Progenitor cell of endocrine pancreas (in vitro differentiated cells): ENCODE data around the gene CHRNB1. TPM values are rescaled to one million over a fixed set of nuclear protein-coding genes. Genes with fewer than 3 reads are reported as not detected.
A peak's percentile ranks its signal among the peaks of the same experiment; 100 is the strongest.

Source experiments
- DNase-seq: peaks from one replicate; pipeline ENCODE4 v3.0.0; 2021; ENCODE audit warnings: low spot score; ENCODE audit not compliant: unreplicated experiment
- H3K27ac Mint-ChIP-seq: 2 replicates; pipeline ENCODE4 v1.8.0; 2021; ENCODE audit warnings: mild to moderate bottlenecking, moderate library complexity, mixed read lengths
- H3K27me3 Mint-ChIP-seq: 2 replicates; pipeline ENCODE4 v1.8.0; 2021; ENCODE audit warnings: mixed read lengths
- H3K36me3 Mint-ChIP-seq: 2 replicates; pipeline ENCODE4 v1.8.0; 2022; ENCODE audit warnings: mixed read lengths; ENCODE audit not compliant: insufficient read depth
- H3K4me1 Mint-ChIP-seq: 2 replicates; pipeline ENCODE4 v1.8.0; 2021; ENCODE audit warnings: low read depth, mixed read lengths
- H3K4me3 Mint-ChIP-seq: 2 replicates; pipeline ENCODE4 v1.8.0; 2021; ENCODE audit warnings: low read depth, mild to moderate bottlenecking, moderate library complexity, mixed read lengths
- H3K9me3 Mint-ChIP-seq: 2 replicates; pipeline ENCODE4 v1.8.0; 2021; ENCODE audit warnings: low read depth, mixed read lengths
- total RNA-seq: library from RNA; stranded (reverse); gene quantifications from 2 replicates; pipeline ENCODE4 v1.2.1, GENCODE V29; 2021
- TF ChIP-seq, protein P1 (sequence below): fragments of 200-600 bp; sonication (generic); IDR thresholded peaks from one replicate; pipeline ENCODE4 v1.5.0; 2021; ENCODE audit warnings: antibody characterized with exemption, mild to moderate bottlenecking; ENCODE audit not compliant: unreplicated experiment

CHRNB1 gene
- total RNA-seq, 1 donor from 2014 or later, result 17.2 TPM

DNA sequence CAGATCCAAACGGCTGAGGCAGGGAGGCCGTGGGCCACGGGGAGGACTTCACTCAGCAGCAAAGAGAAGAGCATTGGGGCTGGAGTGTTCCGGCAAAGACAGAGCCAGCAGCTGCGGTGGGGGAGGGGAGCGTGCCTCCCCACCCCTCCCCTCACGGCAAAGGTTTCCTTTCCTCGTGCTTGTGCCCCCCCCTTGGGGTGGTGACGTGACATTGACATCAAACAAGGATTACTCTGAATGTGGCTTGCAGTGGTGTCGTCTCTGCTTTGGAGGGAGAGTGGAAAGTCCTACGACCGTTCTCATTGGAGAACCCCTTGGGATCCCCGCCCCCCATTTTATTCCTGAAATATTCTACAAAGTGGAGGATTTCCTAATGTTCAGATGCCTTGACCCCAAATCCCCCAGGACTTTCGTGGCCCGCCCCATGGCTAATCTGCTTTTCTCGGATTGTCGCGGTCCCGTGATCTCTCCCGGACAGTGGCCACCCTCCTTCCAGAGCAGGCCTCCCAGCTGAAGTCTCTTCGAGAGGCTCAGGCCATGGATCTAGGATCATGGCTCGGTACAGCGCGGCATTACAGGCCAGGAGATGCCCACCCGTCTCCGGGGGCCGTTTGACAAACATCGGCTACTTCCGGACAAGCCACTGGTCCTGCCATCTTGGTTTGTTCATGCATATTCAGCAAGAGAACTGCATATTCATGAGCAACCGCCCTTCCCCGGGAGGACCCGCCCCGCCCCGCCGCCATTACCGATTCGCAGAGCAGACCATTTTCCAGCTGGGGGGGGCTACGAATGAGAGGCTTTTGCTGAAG is 38.6 kb downstream of the CHRNB1 start:
- peak overlapping the region; percentile 100 for H3K27ac Mint-ChIP-seq
- H3K9me3 Mint-ChIP-seq, result no peaks in the 10 kb centered on the region
- H3K4me1 Mint-ChIP-seq, result peaks cover 53% of the 10 kb centered on the region
- peak overlapping the region; percentile 97 for H3K4me3 Mint-ChIP-seq
- peak; percentile 81 for DNase-seq
- TF ChIP-seq, protein P1, sequence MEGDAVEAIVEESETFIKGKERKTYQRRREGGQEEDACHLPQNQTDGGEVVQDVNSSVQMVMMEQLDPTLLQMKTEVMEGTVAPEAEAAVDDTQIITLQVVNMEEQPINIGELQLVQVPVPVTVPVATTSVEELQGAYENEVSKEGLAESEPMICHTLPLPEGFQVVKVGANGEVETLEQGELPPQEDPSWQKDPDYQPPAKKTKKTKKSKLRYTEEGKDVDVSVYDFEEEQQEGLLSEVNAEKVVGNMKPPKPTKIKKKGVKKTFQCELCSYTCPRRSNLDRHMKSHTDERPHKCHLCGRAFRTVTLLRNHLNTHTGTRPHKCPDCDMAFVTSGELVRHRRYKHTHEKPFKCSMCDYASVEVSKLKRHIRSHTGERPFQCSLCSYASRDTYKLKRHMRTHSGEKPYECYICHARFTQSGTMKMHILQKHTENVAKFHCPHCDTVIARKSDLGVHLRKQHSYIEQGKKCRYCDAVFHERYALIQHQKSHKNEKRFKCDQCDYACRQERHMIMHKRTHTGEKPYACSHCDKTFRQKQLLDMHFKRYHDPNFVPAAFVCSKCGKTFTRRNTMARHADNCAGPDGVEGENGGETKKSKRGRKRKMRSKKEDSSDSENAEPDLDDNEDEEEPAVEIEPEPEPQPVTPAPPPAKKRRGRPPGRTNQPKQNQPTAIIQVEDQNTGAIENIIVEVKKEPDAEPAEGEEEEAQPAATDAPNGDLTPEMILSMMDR, result no peak
- H3K36me3 Mint-ChIP-seq, result no peaks in the 10 kb centered on the region
- H3K27me3 Mint-ChIP-seq, result no peaks in the 10 kb centered on the region

GRCh38 chr17:7484067-7484918 is 39.4 kb downstream of the CHRNB1 start, which contains the start of gene POLR2A:
Gene POLR2A, plus strand, starts transcription at chr17:7484366.
- no peaks in the 10 kb centered on the region for H3K9me3 Mint-ChIP-seq
- DNase-seq, result peak; percentile 96
- no peaks in the 10 kb centered on the region for H3K27me3 Mint-ChIP-seq
- H3K36me3 Mint-ChIP-seq, result peaks cover 3% of the 10 kb centered on the region
- H3K4me3 Mint-ChIP-seq, result peak within 1 kb of the TSS; percentile 97
- TF ChIP-seq, protein P1, result no peak
- H3K4me1 Mint-ChIP-seq, result peaks cover 56% of the 10 kb centered on the region
- peak within 1 kb of the TSS; percentile 100 for H3K27ac Mint-ChIP-seq

DNA sequence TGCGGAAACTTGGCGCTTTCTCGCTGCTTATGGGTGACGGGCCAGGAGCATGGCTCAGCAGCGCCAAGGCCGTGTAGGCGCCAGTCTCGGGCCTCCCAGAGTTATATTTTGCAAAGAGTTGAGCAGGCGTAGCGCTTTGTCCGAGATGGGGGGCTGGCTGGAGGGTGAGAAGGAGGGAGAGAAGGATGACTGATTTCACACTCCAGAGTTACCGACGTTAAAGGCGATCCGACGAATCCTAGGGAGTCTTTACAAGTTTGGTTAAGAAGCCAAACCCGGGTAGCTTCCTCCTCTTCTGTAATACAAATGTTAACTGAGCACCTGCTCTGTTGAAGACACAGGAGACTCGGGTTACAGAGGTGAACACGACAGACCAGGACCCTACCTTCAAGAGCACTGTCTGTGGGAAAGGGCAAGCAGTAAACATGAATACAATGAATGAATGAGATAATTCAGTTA is 40.1 kb downstream of the CHRNB1 start:
- Mint-ChIP-seq H3K27me3 (no peaks in the 10 kb centered on the region), H3K4me1 (peaks cover 55% of the 10 kb centered on the region), H3K9me3 (no peaks in the 10 kb centered on the region), H3K36me3 (peaks cover 4% of the 10 kb centered on the region), H3K27ac (peak overlapping the region; percentile 100), H3K4me3 (peak overlapping the region; percentile 97)
- TF ChIP-seq, protein P1, result peak; percentile 8
- no peak for DNase-seq

GRCh38 chr17:7486181-7486580 is 41.3 kb downstream of the CHRNB1 start:
- DNase-seq, result no peak
- peaks cover 54% of the 10 kb centered on the region for H3K4me1 Mint-ChIP-seq

GRCh38 chr17:7490144-7490543 is 45.3 kb downstream of the CHRNB1 start:
- TF ChIP-seq, protein P1, result no peak
- H3K4me3 Mint-ChIP-seq, result peak overlapping the region; percentile 6
- H3K36me3 Mint-ChIP-seq, result peaks cover 10% of the 10 kb centered on the region
- no peaks in the 10 kb centered on the region for H3K9me3 Mint-ChIP-seq
- H3K27me3 Mint-ChIP-seq, result no peaks in the 10 kb centered on the region
- H3K4me1 Mint-ChIP-seq, result peaks cover 43% of the 10 kb centered on the region
- H3K27ac Mint-ChIP-seq, result no peak overlapping the region
- DNase-seq, result no peak

More at GRCh38 chr17:7486181-7486580, 41.3 kb downstream of the CHRNB1 start:
- H3K27me3 Mint-ChIP-seq, result no peaks in the 10 kb centered on the region
- peak overlapping the region; percentile 97 for H3K4me3 Mint-ChIP-seq
- no peaks in the 10 kb centered on the region for H3K9me3 Mint-ChIP-seq
- H3K36me3 Mint-ChIP-seq, result peaks cover 7% of the 10 kb centered on the region
- H3K27ac Mint-ChIP-seq, result peak overlapping the region; percentile 18
- TF ChIP-seq, protein P1, result no peak
